ENCODE measurements around the gene FRMD4A. TPM values are rescaled to one million over a fixed set of nuclear protein-coding genes. Genes with fewer than 3 reads are reported as not detected.

FRMD4A gene
- total RNA-seq, 1 experiment from 2014 or later = 19.6 TPM

DNA sequence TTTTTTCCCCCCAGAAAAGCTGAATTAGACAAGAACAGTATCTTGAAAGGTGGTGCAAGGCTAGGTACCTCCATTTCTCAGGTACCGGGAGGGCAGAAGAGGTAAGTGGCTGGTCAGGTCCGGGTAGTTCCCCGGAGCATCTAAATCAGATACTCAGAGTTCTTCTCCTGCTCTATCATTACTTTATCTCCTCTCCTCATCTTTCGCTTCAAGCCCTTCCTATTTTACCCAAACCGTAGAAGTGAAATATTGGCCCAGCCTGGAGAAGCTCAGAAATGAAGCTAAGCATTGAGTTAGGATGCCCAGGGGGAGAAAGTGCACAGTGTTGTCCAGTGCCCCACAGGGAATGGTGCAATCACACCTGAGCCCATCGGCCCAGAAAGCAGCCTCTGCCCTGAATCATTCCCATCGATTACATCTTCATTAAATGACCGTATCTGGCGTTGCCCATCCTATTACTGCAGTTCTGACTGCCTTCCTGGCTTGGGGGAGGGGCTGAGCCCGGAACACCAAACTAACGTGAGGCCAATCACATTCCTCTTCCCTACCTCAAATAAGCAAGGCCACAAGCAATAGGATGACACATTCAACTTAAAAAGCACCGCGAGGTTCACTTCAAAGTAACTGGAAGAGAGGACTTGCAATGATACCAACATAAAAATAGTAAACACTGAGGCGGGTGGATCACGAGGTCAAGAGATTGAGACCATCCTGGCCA, 627.5 kb downstream of the FRMD4A start:
- no peak overlapping the region for H2BK12ac ChIP-seq (ENCODE audit: insufficient read length, low read depth, low read length)
- no peaks in the 10 kb centered on the region for H3K79me1 ChIP-seq (ENCODE audit: insufficient read depth, low read depth, low read length, poor library complexity, severe bottlenecking)
- TF ChIP-seq, protein P1, sequence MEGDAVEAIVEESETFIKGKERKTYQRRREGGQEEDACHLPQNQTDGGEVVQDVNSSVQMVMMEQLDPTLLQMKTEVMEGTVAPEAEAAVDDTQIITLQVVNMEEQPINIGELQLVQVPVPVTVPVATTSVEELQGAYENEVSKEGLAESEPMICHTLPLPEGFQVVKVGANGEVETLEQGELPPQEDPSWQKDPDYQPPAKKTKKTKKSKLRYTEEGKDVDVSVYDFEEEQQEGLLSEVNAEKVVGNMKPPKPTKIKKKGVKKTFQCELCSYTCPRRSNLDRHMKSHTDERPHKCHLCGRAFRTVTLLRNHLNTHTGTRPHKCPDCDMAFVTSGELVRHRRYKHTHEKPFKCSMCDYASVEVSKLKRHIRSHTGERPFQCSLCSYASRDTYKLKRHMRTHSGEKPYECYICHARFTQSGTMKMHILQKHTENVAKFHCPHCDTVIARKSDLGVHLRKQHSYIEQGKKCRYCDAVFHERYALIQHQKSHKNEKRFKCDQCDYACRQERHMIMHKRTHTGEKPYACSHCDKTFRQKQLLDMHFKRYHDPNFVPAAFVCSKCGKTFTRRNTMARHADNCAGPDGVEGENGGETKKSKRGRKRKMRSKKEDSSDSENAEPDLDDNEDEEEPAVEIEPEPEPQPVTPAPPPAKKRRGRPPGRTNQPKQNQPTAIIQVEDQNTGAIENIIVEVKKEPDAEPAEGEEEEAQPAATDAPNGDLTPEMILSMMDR (conservative IDR thresholded peaks at IDR 0.05) = no peak
- no peak overlapping the region for H4K8ac ChIP-seq (replicated peaks; ENCODE audit: insufficient read length, low read depth, low read length)
- H3K14ac ChIP-seq (ENCODE audit: insufficient read depth, low read length) = no peak overlapping the region
- no peak overlapping the region for H3K27ac ChIP-seq (ENCODE audit: insufficient read length, low read depth, low read length)
- no peak overlapping the region for H3K9ac ChIP-seq (ENCODE audit: extremely low read depth, insufficient read length, low read length)
- no peak overlapping the region for H2BK15ac ChIP-seq (ENCODE audit: low read depth, low read length)
- H3K9me3 Mint-ChIP-seq = no peaks in the 10 kb centered on the region
- peaks cover 50 to 60% of the 10 kb centered on the region in 2 experiments for H3K4me1 Mint-ChIP-seq
- no peaks in the 10 kb centered on the region; the same call in 1 of the 2 replicates for H3K4me1 ChIP-seq (ENCODE audit: insufficient read depth, low read length)
- H3K27me3 Mint-ChIP-seq (ENCODE audit: low read depth) = no peaks in the 10 kb centered on the region
- H3K23ac ChIP-seq (ENCODE audit: insufficient read length, low read depth, low read length) = no peak overlapping the region
- no peak overlapping the region for H3K4me2 ChIP-seq (ENCODE audit: insufficient read depth, insufficient read length, low read length)
- peaks cover 12% of the 10 kb centered on the region for H3K23me2 ChIP-seq (ENCODE audit: insufficient read length, low read depth, low read length, poor library complexity, severe bottlenecking)
- H4K20me1 ChIP-seq (ENCODE audit: control insufficient read depth, insufficient read depth, insufficient read length) = no peaks in the 10 kb centered on the region
- H2BK20ac ChIP-seq (ENCODE audit: low read depth, low read length, poor library complexity, severe bottlenecking) = no peak overlapping the region
- H3K27ac Mint-ChIP-seq = peak overlapping the region in 2 of 3 experiments; percentile 17 to 55; a peak in 3 of 7 replicates
- no peak overlapping the region for H4K91ac ChIP-seq (ENCODE audit: insufficient read length, low read depth, low read length)
- no peak overlapping the region for H3K56ac ChIP-seq (ENCODE audit: insufficient read length, low read depth, low read length)
- no CpG with 5 or more reads among the region's 15 CpGs for WGBS (ENCODE audit: extremely low coverage, insufficient read length, low lambda C conversion rate)
- no peak for DNase-seq
- no peak overlapping the region for H2AK5ac ChIP-seq (ENCODE audit: insufficient read length, low read length)
- no peak overlapping the region for H2AFZ ChIP-seq (ENCODE audit: low read length)
- H2BK5ac ChIP-seq (ENCODE audit: insufficient read length, low read length) = no peak overlapping the region
- peaks cover 24 to 26% (median 25%) of the 10 kb centered on the region in 3 experiments; a peak in 6 of 7 replicates for H3K36me3 Mint-ChIP-seq (ENCODE audit: insufficient read depth in 1 of 3, low read depth in 3 of 3)
- H3K4me3 Mint-ChIP-seq = no peak overlapping the region
- no peak overlapping the region for H3T11ph ChIP-seq (ENCODE audit: low read length)
- no peak overlapping the region for H2BK120ac ChIP-seq (ENCODE audit: low read depth, low read length, poor library complexity, severe bottlenecking)
- no peaks in the 10 kb centered on the region for H3K79me2 ChIP-seq (ENCODE audit: insufficient read depth, low read length)
- no peak overlapping the region for H4K5ac ChIP-seq (ENCODE audit: insufficient read length, low read depth, low read length)
- H3K27me3 ChIP-seq (ENCODE audit: insufficient read depth, low read length) = no peaks in the 10 kb centered on the region
- H3K4ac ChIP-seq (ENCODE audit: low read depth, low read length) = no peak overlapping the region
- H3K9me3 ChIP-seq (ENCODE audit: control insufficient read depth, low read depth, low read length) = no peaks in the 10 kb centered on the region
- no peak overlapping the region for H3K18ac ChIP-seq (ENCODE audit: insufficient read length, low read depth, low read length)

Measured in H9 (cell line).